GM20431 (cell line): ENCODE results near the gene COG3.

Experiments
- in situ Hi-C: fragments of 300-500 bp; cut with MseI, MboI; formaldehyde crosslinking; loops from one replicate; pipeline ENCODE4 v1.15.0; 2020; ENCODE audit warnings: low sequenced_read_pairs; ENCODE audit not compliant: unreplicated experiment

Gene COG3

DNA sequence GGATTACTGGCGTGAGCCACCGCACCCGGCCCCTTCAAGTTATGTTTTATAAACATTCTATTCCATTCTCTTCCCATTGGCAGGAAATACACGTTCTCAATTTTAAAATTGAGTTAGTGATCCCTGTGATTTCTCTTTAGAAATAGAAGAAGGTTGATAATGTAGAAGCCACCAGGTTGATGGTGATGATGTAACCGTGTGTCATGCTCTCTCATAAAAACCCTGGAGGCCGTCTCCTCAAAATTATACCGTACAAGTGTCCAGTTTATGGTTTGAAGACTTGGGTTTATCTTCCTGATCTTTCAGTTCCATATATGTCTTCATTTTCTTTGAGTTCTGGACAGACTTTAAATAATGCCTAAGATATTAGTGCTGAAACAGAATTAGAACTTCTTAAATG, 32.2 kb downstream of the COG3 start:
- in situ Hi-C loops: no loop called here

DNA sequence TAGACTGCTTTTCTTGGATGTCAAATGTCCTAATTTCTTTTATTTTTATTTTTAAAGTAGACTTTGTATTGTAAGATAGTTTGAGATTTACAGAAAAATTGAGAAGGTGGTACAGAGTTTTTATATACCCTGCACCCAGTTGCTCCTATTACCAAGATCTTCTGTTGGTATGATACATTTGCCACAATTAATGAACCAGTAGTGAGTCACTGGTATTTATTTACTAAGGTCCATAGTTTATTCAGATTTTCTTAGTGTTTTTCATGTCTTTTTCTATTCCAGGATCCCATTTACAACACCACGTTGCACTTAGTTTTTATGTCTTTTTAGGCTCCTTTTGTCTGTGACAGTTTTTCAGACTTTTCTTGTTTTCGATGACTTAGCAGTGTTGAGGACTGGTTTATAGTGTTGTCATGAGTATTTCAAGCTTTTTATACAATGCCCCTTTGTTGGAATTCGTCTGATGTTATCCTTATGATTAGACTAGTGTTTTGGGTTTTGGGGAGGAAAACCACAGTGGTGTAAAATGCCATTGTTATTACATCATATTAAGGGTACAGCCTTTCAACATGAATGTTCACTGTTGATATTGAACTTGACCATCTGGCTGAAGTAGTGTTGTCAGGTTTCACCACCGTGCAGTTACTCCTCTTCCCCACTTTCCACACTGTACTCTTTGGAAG, 35.9 kb downstream of the COG3 start:
- in situ Hi-C loops: no loop called here

- in situ Hi-C loops: no loop called here
Observed at GRCh38 chr13:45501175-45501526, 36.4 kb downstream of the COG3 start.

DNA sequence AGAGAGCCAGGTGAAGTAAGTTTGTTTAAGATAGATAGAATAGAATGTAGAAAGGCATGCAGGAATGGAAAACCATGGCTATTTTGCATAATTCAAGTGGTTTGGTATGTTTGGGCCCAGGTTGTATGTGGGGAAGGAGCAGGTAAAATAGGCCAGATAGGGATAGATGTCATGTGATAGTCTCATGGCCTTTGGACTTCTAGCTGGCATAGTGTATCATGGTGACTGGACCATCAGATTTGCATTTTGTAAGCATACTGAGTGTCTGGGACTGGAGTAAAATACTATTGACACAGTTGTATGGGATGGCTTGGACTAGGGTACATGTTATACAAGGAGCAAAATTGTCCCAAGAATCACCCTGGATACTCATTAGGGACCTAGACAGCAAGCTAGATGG, 38.9 kb downstream of the COG3 start:
- in situ Hi-C loops: no loop called here

- in situ Hi-C loops: no loop called here
Observed at GRCh38 chr13:45506811-45507210, 42.1 kb downstream of the COG3 start.

- in situ Hi-C loops: no loop called here
Observed at GRCh38 chr13:45508776-45509175, 44.0 kb downstream of the COG3 start.

DNA sequence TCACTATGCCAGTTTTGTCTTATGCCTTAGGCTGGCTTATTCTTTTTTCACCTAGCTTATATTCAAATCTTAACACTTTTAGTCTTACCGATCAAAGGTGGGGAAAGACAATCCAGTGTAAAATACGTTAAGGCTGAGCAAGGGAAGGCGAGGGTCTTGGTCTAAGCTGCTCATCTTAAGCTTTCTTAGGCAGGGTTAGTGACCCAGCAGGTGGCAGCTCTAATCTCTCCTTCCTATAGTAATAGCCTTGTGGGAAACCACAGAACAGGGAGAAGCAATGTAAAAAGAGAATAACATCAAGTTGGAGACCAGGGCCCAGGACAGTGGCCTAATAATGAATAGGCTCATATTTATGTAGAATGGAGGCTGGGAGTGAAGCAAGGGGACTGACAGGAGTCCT, 45.9 kb downstream of the COG3 start:
- in situ Hi-C loops: no loop called here

DNA sequence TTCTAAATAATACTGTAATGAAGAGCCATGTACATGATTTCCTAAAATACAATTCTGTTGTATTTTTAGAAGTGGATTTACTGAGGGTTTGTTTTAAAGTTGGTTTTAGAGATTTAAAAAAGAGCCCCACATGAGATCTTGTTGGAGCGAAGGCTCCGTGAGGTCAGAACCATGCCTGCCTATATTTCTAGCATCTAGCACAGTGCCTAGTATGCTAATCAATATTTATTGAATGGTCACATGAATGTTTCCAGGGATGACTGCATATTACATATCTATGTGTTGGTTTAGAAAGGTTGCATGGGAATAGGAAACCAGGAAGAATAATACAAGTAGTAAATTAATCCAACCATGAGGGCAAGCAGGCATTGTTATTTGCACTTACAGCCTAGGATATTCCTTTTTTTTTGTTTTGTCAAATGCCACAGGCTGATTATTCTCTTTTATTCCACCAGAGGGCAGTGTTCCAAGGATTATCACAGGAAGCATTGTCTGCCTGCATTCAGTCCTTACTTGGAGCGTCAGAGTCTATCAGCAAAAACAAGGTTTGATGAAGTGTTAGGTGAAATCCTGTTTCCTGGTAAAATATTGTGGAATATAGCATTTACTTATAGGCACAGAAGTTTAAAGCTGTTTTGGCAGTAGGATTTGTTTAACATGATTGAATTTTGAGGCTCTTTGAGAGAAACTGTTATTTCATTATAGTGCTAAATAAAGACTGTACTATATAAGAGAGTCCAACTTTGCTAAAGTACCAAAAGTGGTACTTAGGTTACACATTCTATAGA, 46.8 kb downstream of the COG3 start:
- in situ Hi-C loops: no loop called here

DNA sequence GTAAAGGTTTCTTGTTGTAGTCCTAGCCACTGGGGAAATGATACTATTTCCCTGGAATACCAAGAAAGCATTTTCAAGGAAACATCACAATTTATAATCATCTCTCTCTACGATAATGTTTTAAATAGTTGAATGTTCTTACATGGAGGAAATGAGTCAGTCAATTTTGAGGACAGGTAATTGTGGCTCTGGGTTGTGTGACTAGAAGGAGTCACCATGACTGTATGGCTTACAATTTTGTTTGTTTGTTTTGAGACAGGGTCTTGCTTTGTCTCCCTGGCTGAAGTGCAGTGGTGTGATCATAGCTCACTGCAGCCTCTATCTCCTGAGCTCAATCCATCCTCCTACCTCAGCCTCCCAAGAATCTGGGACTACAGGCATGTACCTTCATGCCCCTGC, 47.4 kb downstream of the COG3 start:
- in situ Hi-C loops: no loop called here

- in situ Hi-C loops: no loop called here
Observed at GRCh38 chr13:45516757-45517156, 52.0 kb downstream of the COG3 start.

- in situ Hi-C loops: no loop called here
Observed at GRCh38 chr13:45518525-45519245, 53.9 kb downstream of the COG3 start.

GRCh38 chr13:45519493-45519892, 54.8 kb downstream of the COG3 start:
- in situ Hi-C loops: no loop called here

- in situ Hi-C loops: no loop called here
Observed at GRCh38 chr13:45521297-45521696, 56.6 kb downstream of the COG3 start.

- in situ Hi-C loops: no loop called here
Observed at GRCh38 chr13:45522571-45522970, 57.8 kb downstream of the COG3 start.

DNA sequence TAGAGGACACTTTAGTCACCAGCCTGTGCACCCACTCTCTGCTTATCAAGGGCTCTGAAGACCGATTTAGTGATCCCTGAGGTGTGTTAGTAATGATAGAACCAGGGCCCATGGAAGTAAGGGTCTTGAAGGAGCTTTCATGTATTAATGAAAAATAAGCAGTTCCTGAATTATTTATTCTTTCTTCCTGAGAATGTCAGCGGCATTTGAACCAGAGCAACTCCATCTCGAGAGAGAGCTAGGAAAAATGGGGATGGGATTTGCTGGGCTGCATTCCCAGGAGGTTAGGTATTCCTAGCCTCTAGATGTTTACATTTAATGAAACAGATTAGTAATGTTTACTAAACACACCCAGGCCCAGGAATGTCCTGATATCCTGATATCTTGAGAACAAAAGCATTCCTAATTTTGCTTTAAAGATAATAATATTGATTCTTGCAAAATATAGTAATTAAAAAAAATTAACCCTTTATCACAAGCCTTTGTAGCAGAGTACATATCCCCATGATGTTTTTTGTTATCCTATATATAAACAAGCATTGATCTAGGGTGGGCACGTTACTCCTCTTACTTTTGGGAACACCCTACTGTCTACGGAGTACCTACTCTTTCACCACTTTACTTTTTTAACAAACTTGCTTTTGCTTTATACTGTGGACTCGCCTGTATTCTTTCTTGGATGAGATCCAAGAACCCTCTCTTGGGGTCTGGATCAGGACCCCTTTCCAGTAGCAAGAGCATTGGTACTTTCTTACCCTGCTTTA, 63.1 kb downstream of the COG3 start:
- in situ Hi-C loops: no loop called here

GRCh38 chr13:45529758-45530157, 65.0 kb downstream of the COG3 start:
- in situ Hi-C loops: no loop called here

DNA sequence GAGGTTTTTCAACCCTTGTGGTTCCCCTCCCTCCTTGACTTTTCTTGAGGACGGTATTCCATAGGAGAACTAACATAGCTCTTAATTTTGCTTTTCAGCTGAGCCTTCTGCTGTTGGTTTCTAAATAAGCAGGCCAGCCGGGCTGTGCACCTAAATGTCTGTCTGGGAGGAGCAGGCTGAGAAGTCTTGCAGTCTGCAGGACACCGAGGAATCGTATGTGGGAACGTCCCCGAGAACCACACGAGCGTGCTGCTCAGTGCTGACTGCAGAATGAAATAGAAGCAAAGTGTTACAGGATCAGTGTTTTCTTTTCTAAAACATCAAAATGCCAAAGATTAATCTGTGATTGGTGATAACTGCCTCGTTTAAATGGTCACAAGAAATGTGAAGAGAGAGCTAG, 69.9 kb downstream of the COG3 start:
- in situ Hi-C loops: no loop called here

- in situ Hi-C loops: no loop called here
Observed at GRCh38 chr13:45536224-45536623, 71.5 kb downstream of the COG3 start.

- in situ Hi-C loops: no loop called here
Observed at GRCh38 chr13:45537516-45537915, 72.8 kb downstream of the COG3 start.

- in situ Hi-C loops: no loop called here
Observed at GRCh38 chr13:45538382-45538781, 73.6 kb downstream of the COG3 start.

DNA sequence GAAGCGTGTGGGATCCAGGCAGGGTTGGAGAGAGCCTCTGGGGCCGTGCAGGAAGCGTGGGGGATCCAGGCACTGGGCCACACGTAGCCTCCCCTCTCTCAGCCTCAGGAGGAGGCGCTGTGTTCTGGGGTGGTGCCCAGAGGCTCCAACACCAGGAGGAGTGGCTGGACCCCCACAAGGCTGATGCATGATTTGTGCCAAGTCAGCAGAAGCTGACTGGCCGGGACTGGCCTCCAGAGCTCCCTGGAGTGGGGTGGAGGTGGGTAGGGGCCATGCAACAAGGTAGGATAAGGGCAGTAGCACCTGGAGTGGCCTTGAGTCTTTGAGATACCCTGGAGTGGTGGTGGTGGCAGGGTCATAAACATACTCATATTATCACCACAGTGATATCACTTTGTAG, 75.5 kb downstream of the COG3 start:
- in situ Hi-C loops: no loop called here
